CD4-positive, alpha-beta T cell treated with Interleukin-2 at 100 ng/mL for 4 hours (primary cell): ENCODE data around the gene ZNF385D.

Source experiments
- DNase-seq: peaks from one replicate; pipeline ENCODE4 v3.0.0-alpha.2; 2020; ENCODE audit warnings: low spot score

Gene ZNF385D

DNA sequence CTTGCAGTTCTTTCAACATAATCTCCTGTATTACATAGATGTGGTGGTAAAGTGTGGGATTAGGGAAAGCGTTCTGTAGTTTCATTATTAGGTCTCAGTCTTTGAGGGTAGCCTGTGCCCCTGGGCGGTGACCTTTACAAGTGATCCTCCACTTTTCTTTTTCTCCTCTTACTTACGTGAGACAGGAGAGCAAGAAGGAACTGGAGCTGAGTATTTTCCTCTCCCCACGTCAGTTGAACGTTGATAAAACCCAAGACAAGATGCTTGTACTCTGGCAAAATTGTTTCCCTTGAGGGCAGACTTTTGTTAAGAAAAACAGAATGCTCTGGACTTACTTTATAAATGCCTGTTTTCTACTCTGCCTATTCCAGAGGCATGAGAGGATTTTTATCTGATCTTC, 378.7 kb downstream of the ZNF385D start:
- no peak for DNase-seq
